HPDE6-E6E7 (cell line): ENCODE measurements around the gene PNCK.

Experiments used
- DNase-seq: peaks from one replicate; pipeline ENCODE4 v3.0.0; 2011; ENCODE audit warnings: missing footprints; ENCODE audit errors: extremely low spot score

PNCK gene

DNA sequence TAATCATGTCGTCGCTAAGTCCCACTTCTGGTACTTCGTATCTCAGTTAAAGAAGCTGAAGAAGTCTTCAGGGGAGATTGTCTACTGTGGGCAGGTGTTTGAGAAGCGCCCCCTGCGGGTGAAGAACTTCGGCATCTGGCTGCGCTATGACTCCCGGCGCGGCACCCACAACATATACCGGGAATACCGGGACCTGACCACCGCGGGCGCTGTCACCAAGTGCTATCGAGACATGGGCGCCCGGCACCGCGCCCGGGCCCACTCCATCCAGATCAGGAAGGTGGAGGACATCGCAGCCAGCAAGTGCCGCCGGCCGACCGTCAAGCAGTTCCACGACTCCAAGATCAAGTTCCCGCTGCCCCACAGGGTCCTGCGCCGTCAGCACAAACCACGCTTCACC is 11.3 kb downstream of the PNCK start:
- no peak for DNase-seq

DNA sequence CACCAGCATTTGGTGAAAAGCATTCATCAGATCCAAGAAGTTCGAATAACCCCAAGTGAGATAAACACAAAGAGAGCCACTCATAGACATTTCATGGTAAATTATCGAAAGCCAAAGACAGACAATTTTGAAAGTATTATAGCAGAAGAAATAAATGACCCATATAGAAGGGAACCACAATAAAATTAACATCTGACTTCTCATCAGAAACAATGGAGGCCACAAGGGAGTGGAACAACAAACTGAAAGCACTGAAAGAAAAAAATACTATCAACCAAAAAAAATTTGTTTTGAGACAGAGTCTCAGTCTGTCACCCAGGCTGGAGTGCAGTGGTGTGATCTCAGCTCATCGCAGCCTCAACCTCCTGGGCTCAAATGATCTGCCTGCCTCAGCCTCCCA is 14.3 kb downstream of the PNCK start:
- DNase-seq, result no peak

DNA sequence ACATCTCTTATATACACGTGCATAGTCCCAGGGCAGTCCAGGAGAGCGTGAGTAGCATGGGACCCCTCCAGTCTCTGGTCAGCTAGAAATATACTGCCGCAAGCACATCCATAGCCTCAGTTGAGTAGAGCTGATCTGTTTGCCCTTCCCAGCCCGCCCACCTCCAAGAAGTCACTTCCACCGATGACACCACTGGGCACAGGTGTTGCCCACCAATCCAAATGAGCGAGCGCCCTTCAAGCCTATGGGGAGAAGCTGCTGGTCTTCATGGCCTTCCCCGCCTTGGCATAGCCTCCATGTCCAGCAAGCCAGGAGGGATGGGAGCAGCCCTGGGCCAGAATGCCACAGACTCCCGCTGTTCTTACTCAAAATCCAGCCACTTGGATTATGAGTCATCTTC is 16.5 kb downstream of the PNCK start:
- no peak for DNase-seq

DNA sequence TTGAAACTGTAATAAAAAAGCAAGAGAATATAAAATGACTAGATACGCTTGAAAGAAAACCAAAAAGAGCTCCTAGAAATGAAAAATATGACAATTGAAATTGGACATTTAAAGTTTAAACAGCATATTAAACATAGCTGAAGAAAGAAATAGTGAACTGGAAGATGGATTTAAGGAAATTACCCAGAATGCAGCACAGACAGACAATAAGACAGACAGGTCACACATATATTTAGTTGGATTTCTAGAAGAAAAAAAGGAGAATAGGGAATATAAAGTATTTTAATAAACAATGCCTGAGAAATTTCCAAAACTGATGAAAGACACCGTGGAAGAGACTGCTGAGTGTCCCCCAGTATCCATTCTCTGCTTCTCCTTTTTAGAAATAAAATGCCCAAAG is 20.1 kb downstream of the PNCK start:
- DNase-seq, result no peak

DNA sequence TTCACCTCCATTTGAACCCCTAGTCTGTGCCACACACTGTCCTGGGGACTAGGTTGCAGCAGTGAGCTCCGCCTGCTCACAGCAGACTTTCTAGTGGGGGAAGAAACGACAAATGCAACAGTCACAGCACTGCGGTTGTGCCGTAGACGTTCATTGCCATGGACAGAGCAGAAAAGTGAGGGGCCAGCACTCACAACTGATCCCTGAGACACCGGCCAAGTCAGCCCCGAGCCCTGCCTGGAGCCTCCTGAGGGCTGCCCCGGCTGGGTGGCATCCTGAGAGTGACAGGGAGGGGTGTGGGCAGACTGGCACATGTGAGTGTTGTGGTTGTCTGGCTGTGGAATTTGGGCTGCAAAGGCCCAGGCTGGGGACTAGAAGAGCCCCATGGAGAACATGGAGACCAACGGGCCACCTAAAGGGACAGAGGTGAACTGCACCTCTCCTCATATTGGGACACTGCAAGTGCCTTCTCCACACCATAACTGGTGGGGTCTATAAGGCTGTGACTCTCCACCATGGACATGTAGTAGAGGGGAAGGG is 22.0 kb downstream of the PNCK start:
- DNase-seq, result no peak

DNA sequence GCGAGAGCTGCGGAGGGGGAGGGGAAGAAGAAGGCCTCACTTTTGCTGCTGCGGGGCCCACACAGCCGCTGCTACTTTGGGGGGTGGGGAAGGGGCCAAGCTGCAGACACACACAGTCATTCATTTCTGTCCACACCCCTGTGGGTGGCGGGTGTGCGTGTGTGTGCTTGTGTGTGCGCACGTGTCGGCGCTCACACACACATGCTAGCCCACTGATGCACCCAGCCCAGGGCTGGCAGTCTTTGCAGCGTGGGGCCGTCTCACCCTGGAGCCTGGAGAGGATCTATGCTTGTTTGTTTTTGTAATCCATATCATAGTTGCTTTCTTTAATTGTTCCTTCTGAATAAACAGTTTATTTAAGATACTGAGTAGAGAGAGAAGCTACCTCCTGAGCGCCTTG is 22.7 kb downstream of the PNCK start:
- DNase-seq, result no peak

DNA sequence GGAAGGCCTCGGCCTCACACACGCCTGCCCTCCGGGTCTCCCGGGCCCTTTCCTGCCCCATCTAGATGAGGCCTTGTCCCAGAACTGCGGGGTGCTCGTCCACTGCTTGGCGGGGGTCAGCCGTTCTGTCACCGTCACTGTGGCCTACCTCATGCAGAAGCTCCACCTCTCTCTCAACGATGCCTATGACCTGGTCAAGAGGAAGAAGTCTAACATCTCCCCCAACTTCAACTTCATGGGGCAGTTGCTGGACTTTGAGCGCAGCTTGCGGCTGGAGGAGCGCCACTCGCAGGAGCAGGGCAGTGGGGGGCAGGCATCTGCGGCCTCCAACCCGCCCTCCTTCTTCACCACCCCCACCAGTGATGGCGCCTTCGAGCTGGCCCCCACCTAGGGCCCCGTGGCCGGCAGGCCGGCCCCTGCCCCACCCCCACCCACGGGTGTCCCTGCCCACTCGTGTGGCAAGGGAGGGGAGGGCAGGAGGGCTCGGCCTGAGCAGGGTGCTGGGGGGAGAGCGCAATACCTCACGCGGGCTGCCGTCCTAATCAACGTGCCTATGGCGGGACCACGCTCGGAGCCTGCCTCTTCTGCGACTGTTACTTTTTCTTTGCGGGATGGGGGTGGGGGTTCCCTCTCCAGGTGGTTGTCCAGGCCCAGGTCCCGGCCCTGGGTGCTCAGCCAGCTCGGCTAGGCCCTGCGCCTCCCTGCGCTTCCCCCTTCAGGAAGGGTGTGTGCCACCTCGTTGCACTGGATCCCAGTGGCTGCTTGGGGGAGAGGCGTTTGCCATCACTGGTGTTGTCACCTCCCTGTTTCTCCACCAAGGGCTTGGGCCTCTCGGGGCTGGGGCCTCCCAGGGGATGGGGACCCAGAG is 23.5 kb downstream of the PNCK start:
- DNase-seq, result no peak

DNA sequence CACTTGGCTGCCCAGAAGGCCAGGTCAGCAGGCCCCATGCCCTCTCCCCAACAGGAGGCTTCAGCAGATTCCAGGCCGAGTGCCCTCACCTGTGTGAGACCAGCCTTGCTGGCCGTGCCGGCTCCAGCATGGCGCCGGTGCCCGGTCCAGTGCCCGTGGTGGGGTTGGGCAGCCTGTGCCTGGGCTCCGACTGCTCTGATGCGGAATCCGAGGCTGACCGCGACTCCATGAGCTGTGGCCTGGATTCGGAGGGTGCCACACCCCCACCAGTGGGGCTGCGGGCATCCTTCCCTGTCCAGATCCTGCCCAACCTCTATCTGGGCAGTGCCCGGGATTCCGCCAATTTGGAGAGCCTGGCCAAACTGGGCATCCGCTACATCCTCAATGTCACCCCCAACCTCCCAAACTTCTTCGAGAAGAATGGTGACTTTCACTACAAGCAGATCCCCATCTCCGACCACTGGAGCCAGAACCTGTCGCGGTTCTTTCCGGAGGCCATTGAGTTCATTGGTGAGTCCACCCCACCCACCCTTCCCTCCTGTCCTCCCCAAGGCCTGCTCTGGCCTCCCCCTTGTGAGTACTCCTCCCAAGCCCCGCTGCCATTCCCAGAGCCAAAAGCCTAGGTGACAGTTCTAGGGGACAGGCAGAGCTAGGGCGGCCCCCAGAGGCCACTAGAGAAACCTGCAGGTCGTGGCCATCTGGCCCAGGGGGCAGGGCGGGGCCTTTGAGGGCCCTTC is 24.3 kb downstream of the PNCK start:
- no peak for DNase-seq

DNA sequence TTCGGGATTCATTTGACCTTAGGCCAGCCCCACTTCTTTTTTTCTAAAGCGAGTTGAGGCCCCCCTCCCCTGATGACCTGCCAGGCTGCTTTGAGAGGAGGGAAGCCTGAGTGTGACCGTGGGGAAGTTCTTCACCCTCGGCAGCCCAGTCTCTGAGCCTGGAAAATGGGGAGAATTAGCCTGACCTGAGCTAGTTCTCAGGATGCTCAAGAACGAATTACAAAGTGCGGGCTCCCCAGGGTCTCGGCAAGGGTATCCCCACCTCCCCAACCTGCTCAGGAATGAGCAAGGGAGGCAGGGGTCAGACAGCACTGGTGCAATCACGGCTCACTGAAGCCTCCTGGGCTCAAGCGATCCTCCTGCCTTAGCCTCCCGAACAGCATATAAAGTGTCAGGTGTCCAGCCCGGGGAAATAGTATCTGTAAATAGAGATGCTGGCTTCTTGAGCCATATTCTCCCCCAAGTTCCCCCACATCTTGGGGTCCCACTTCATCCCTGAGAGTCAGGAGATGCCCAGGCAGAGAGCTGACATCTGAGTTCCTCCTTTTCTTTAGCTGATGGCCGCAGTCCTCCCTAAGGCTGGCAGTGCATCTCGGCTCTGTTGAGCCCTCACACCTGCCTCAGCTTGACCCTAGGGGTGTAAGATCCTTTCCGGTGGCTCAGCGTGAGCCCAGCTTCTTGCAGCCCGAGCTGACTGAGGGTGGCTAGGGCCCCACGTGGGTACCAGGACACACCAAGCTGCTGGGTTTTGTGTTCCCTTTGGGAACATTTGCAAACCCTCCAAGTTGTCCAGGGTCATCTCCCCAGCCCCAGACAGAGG is 25.0 kb downstream of the PNCK start:
- DNase-seq, result no peak

DNA sequence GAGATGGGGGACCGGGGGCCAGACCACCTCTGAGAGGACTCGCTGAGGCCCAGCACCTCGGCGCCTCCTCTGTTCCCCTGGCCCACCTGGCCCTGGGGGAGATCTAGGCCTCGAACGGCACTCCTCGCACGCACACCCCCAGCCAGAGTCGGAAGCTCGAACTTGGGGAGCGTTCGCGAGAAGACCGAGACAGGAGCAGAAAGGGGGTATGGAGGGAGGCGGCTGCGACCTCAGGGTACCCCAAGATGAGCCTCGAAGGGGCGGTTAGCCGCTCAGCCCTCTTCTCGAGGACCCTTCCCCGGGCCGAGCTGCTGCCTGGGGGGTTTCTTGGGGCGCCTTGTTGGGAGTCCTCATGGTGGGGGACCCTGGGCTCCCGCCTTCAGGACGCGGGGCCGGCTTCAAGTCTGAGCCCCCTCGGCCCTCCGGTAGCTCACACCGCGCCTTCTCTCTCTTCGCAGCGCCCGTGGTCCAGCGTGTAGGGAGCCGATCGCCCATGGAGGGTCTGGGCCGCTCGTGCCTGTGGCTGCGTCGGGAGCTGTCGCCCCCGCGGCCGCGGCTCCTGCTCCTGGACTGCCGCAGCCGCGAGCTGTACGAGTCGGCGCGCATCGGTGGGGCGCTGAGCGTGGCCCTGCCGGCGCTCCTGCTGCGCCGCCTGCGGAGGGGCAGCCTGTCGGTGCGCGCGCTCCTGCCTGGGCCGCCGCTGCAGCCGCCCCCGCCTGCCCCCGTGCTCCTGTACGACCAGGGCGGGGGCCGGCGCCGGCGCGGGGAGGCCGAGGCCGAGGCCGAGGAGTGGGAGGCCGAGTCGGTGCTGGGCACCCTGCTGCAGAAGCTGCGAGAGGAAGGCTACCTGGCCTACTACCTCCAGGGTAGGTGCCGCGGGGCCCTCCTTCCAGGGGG is 25.9 kb downstream of the PNCK start:
- DNase-seq, result no peak

DNA sequence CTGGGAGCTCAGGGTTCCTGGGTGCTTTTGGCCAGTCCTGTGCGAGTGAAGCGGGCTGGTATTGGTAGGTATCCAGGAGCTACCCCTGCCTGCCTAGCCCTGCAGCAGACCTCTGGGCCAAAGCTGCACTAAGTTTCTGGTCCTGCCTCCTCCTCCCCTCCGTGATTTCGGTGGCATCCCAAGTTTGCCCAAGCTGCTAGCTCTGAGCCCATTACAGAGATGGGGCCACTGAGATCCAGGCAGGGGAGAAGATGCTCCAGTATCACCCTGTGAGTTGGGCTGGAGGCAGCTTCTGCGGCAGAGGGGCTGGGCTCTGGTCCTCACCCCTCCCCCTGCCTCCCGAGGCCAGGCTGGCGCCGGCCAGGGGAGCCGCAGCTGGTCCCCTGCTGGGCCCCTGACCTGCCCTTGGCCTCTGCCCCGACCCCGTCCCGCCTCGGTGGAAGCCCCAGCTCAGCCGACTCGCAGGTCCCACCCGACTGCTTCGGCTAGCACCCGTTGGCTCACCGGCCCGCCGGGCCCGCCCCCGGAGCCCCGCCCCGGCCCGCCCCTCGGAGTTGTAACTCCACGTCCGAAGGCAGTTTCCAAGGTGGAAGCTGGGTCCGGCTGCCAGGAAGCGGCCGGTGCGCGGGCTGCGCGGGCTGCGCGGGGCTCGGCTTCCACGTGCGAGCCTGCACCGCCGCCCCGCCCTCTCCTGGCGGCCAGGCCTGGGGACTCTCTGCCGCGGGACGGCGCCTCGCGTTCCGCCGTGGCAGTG is 26.8 kb downstream of the PNCK start, which contains the start of gene DUSP9:
TSS of gene DUSP9 (plus strand) at position 584 of the 754 bp plus-strand sequence. CDS start 751 bp downstream, outside the sequence.
- peak; percentile 86 for DNase-seq

DNA sequence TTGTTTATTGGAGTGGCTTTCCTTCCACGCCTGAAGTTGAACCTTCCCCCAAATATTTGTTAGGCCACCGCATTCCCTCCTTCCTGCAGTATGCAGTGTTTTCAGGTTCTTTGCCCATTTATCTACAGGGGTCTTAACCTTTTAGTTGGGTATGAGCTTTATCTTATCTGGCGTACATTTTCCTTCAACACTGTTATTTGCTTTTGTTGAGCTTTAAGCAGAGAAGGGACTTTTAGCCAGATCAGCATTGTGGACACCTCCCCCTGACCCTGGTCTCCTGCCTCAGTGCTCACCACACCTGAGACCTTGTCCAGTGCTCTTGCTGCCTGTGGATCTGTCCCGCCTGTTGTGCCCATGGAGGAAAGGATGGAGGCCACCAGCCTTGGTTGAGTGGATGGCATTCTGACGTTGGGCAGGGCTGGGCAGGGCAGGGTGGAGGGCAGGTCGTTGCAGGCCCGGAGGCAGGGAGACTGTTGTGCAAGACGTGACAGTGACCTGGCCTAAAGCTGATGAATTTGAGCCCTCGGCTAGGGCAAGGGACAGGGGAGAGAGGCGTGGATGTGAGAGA is 27.6 kb downstream of the PNCK start:
- DNase-seq, result no peak

DNA sequence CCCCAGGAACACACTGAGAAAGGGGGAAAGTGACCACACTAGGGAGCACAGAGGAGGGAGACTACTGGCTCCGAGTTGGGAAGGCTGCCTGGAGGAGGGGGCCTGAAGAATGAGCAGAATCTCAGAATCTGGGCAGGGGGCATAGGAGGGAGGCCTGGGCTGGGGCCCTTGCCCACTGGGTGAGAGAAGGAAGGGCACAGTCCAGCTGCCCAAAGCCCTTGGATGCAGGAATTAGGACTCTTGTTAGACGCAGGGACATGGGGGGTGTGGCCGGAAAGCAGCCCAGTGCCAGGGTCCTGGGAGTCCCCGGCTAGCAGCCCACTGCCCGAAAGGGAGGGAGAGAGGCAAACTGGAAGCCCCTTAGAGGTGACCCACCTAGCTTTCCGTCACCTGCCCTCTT is 28.5 kb downstream of the PNCK start:
- no peak for DNase-seq

DNA sequence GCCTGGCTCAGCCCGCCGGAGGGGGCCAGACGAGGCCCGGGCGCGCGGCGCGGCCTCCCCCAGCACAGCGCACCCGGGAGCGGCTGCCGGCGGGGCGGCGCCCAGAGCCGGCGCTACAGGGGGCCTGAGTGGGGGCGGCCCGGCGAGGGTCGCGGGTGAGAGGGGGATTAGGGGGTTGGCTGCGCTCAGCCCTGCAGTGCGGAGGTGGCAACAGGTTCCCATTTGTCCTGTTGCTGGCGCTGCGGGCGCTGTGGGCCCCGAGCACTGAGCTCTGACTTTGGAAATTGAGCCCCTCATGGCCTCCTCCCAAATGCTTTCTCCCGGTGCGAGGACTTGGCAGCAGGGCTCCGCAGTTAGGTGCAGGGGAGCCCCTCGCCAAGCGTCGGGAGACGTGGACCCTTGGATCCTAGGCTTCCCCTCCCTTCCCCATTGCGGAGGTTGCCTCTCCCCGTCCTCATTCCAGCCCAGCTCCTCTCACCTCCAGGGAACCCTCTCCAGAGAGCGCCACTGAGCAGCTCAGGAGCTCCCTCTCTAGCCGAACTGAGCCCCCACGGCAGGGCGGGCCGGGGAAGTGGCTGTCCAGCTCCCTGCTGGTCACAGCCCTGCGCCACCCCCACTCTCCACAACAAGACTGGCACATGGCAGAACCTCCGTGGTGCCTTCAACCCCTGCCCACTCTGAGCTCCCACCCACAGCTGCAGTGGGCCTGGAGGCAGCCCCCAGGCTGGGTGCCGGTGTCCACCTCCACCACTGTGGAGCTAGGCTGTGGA is 29.1 kb downstream of the PNCK start:
- no peak for DNase-seq

DNA sequence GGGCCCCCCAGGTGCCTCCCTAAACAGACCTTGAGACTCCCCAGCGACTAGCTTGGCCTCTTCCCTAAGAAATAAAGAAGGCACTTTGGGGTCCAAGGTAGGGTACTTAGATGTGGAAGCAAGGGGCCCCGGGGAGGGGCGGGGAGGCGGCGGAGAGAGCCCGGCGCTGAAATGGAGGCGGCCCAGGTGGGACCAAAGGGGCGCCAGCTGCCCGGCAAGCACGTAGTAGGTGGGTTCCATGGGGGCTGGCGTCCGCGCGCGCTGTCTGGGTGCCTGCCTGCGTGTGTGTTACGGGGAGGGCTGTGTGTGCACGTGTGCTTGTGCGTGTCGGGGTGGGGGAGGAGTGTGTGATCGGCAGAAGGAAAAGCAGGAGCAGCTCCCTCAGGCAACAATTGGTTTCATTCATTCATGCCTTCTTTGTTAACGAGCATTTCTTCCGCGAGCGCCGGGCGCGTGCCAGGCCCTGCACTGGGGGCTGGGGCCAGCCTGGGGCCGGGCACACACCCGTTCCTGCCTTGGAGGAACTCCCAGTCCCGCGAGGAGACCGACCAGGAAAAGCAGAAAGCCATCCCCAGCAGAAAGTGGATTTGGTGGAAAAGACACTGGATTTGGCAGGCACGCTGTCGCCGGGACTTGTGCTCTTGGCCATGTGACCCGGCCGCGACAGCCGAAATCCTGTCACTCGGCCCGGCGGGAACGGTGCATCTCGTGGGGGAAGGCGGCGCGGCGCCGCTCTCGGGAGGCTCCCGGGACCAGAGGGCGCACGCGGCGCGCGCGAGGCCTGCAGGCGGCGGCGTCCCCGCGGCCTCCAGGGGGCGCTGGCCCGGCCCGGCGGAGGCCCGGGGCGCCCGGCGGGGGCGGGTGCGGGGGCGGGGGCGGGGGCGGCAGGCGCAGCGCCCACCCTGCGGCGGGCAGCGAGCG is 29.9 kb downstream of the PNCK start:
- DNase-seq, result no peak

DNA sequence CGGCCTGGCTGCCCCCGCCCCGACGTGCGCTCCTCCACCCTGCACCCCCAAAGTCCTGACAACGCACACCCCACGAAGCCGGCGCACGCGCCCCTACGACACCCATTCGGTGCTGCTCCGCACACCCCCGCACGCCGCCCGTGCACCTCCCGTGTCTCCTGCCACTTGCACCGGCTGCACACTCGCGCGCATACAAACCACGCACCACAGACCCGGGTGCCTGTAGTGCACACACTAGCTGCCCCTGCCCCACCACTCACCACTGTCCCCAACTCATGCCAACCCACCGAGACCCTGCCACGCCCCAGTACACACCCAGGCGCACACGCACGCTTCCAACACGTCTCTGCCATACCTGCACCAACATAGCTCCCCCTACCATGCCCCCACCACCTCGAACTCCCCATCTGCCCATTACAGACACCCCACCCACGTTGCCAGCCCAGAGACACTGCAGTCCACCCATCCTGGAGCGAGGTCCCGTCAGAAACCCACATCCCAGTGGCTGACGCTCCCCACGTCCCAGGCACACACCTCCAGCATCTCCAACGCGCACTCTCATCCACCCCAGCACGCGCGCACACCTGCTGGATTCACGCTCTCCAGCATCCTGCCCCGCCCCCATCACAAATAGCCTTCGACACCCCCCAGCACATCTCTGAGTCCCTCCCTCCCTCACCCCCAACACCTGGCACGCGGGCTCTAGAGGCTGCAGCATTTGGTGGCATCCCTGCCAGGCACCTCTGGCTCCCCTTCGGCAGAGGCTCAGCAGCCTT is 30.8 kb downstream of the PNCK start:
- no peak for DNase-seq

DNA sequence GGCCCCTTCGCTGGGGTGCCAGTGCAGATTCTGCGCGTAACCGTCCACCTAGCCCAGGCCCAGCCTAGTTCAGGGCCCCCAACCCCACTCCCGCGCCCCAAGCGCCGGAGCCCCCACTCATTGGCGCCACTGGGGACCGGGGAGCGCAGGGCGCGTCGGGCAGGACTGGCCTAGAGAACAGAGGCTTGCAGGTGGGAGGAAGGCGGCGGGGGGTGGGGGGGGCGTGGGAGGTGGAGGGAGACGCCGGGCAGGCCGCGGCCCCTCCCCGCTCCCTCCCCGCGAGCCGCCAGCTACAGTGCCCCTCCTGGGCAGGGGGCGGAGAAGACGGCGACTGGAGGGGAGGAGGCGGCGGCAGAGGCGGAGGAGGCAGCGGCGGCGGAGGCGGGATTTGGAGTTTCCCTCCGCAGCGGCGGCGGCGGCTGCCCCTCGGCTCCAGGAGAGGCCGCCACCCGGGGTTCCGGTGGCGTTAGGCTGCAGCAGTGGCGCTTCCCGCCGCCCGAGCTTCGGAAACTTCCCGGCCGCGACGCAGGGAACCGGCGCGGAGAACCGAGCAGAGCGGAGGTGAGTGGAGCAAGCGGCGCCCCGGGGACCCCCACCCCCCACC is 31.5 kb downstream of the PNCK start:
- no peak for DNase-seq
